ENCODE data around the gene ADGRG7. TPM values are rescaled to one million over a fixed set of nuclear protein-coding genes. Genes with fewer than 3 reads are reported as not detected.
"Not testable (repeated sequence)": the region's sequence is repeated elsewhere in the genome, so short reads cannot be mapped to it uniquely, and the experiment has no call there.

ADGRG7 gene
- total RNA-seq, 2 experiments from 2014 or later, result not detected

DNA sequence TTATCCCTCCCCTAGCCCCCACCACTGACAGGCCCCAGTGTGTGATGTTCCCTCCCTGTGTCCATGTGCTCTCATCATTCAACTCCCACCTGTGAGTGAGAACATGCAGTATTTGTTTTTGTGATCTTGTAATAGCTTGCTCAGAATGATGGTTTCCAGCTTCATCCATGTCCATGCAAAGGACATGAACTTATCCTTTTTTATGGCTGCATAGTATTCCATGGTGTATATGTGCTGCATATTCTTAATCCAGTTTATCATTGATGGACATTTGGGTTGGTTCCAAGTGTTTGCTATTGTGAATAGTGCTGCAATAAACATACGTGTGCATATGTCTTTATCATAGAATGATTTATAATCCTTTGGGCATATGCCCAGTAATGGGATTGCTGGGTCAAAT lies 57.9 kb downstream of the ADGRG7 start:
- DNase-seq, POLR2A ChIA-PET: not testable (repeated sequence)

DNA sequence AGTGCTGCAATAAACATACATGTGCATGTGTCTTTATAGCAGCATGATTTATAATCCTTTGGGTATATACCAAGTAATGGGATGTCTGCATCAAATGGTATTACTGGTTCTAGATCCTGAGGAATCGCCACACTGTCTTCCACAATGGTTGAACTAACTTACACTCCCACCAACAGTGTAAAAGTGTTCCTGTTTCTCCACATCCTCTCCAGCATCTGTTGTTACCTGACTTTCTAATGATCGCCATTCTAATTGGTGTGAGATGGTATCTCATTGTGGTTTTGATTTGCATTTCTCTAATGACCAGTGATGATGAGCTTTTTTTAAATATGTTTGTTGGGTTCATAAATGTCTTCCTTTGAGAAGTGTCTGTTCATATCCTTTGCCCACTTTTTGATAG lies 61.6 kb downstream of the ADGRG7 start:
- H3K4me1 Mint-ChIP-seq; H3K4me3 Mint-ChIP-seq; DNase-seq; H3K36me3 Mint-ChIP-seq (ENCODE audit: low read depth); H3K27ac Mint-ChIP-seq; CTCF ChIA-PET; POLR2A ChIA-PET: not testable (repeated sequence)
- Mint-ChIP-seq H3K9me3 (peaks cover 18% of the 10 kb centered on the region), H3K27me3 (peaks cover 19% of the 10 kb centered on the region)

More for the DNA sequence above, 57.9 kb downstream of the ADGRG7 start:
- CTCF ChIA-PET; H3K4me3 Mint-ChIP-seq; H3K27ac Mint-ChIP-seq; H3K36me3 Mint-ChIP-seq (ENCODE audit: low read depth): not testable (repeated sequence)
- peaks cover 10% of the 10 kb centered on the region for H3K27me3 Mint-ChIP-seq
- peaks cover 19% of the 10 kb centered on the region for H3K4me1 Mint-ChIP-seq
- H3K9me3 Mint-ChIP-seq, result peaks cover 18% of the 10 kb centered on the region

DNA sequence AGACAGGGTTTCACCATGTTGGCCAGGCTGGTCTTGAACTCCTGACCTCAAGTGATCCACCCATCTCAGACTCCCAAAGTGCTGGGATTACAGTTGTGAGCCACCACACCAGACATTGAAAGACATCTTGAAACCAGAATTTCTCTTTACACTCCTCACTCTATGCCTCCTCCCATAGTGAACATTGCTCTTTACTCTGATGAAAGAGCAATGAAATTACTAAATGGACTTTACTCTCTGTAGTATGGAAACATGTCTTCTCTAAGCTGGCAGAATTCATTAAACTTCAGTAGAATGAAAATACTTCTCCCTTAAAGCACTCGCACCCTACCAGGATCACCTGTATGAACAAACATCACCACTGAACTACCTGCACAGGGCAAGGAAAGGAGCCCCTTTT lies 72.1 kb downstream of the ADGRG7 start:
- no peak for DNase-seq
- Mint-ChIP-seq H3K4me3 (no peak overlapping the region), H3K4me1 (no peaks in the 10 kb centered on the region), H3K27ac (no peak overlapping the region), H3K9me3 (no peaks in the 10 kb centered on the region), H3K36me3 (ENCODE audit: low read depth) (no peaks in the 10 kb centered on the region), H3K27me3 (peaks cover 3% of the 10 kb centered on the region)
- POLR2A ChIA-PET, result no interaction called here
- CTCF ChIA-PET, result no interaction called here

DNA sequence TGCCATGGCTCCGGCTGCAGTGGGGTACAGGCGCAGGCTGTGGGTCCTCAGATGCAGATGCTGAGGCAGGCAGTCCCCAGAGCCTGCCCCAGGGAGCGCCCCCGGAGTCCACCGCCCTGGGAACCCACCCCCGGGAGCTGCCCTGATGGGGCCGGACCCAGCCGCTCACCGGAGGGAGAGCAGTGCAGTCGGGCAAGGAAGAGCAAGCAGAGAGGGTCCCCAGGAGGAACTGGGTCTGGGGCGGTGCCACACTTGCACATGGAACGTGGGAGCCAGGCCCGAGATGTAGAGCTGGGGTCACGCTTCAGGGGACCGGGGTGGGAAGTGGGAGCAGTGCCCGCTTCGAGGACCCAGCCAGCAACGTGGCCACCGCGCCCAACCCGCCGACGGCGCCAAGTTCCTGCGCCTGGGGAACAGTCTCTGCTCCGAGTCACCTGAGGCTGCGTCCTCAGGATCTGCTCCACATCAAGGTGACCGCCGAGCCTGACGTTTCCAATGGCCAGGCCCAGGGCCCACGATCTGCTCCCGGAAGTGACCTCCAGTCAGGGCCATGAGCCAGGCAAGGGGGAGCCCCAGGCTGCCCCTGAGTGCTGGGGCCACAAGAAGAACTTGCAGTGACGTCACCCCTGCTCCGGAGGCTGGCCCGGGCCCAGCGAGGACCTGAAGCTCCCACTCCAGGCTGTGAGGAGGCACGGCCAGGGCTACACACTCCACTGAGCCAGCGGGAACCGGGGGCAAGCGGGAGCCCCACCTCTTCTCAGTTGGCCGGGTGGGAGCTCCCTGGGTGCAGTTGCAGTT lies 72.9 kb downstream of the ADGRG7 start:
- no peak overlapping the region for H3K4me3 Mint-ChIP-seq
- no peaks in the 10 kb centered on the region for H3K4me1 Mint-ChIP-seq
- no peak for DNase-seq
- H3K27me3 Mint-ChIP-seq, result peaks cover 4% of the 10 kb centered on the region
- H3K9me3 Mint-ChIP-seq, result no peaks in the 10 kb centered on the region
- CTCF ChIA-PET, result no interaction called here
- POLR2A ChIA-PET, result interaction anchor here (0.6 kb wide), 1 partner anchor 132 kb away, joined by 4 read pairs; no protein-coding TSS in a partner anchor
- H3K27ac Mint-ChIP-seq, result no peak overlapping the region
- no peaks in the 10 kb centered on the region for H3K36me3 Mint-ChIP-seq (ENCODE audit: low read depth)

DNA sequence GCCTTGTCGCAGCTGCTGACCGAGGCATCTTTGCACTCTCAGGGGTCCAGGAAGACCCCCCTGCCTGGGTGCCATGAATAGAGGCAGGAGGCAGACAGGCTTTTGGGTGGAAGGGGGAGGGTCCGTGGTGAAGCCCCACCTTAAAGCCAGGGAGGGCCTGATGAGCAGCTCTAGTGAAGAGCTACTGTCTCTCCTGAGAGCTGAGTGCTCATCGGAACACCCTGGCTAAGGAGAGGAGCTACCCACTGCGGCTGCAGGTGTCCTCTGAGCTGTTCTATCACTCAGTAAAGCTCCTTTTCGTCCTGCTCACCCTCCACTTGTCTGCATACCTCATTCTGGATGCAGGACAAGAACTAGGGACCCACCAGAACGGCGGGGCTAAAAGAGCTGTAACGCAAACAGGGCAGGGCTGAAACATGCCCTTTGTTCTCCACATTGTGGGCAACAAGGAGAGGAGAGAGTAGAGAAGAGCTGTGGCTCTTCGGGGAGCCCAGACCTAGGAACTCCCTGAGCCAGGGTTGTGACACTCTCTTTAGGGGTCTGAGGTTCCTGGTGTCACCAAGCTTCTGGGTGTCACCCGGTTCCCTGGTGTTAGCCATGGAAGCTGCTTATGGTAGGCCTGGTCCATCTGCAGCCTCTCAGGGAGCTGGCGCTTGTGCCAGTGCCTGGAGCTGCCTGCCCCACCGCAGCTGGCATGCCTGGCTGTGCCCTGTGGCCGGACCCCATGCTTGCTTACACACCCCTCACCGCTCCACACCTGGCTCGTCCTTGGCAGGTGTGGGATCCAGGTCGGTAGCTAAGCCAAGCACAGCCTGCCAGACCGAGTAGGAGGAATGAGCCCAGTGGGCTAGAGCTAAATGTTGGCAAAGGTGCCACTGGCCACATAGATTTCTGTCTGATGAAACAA lies 73.7 kb downstream of the ADGRG7 start:
- ChIA-PET POLR2A (interaction anchor here (0.9 kb wide), 1 partner anchor 24 kb away, joined by 3 read pairs; no protein-coding TSS in a partner anchor), CTCF (interaction anchor here (0.5 kb wide), 1 partner anchor 8 kb away, joined by 3 read pairs; no protein-coding TSS in a partner anchor)
- Mint-ChIP-seq H3K4me1 (no peaks in the 10 kb centered on the region), H3K9me3 (no peaks in the 10 kb centered on the region), H3K36me3 (ENCODE audit: low read depth) (no peaks in the 10 kb centered on the region), H3K27ac (no peak overlapping the region), H3K4me3 (no peak overlapping the region), H3K27me3 (peaks cover 2% of the 10 kb centered on the region)
- DNase-seq, result no peak

DNA sequence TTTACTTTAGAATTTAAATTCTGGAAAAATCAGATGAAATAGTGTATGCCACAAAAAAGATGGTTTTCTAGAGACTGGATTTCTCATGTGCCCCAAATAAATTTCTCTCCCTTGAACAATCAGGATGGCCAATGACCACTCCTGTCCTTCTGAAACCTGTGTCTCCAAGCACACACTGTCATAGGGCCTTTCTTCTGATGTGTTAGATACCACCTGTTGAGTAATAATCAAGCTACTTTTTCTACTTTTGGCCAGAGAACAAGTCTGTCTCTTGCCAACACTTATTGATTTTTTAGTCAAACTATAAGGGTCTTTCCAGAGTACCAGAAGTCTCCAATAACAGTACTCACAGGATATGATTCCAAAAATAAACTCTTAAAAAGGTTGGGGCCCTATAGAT lies 83.8 kb downstream of the ADGRG7 start:
- Mint-ChIP-seq H3K9me3 (no peaks in the 10 kb centered on the region), H3K4me3 (no peak overlapping the region), H3K4me1 (no peaks in the 10 kb centered on the region), H3K27ac (no peak overlapping the region), H3K36me3 (ENCODE audit: low read depth) (no peaks in the 10 kb centered on the region), H3K27me3 (peaks cover 17% of the 10 kb centered on the region)
- DNase-seq, result no peak
- POLR2A ChIA-PET, result no interaction called here
- CTCF ChIA-PET, result interaction anchor here (0.9 kb wide), 1 partner anchor 17 kb away, joined by 4 read pairs; no protein-coding TSS in a partner anchor

DNA sequence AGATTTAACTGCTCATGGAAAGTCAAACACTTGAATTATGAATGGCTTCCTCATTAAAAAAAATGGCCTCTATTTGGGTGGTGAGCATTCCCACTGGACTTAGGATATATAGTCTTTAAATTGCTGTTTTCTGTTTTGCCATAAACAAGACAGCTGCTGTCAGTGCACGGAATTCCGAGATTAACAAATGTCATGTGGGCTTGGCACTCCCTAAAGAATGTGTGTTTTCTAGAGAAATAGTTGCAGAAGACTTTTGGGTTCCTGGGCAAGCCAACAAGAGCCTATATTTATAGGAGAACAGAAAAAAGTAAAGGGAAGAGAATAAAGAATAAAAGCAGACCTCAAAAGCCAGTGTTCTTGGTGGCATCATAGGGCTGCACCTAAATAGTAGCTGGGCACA lies 86.3 kb downstream of the ADGRG7 start:
- Mint-ChIP-seq H3K4me3 (no peak overlapping the region), H3K4me1 (no peaks in the 10 kb centered on the region), H3K9me3 (no peaks in the 10 kb centered on the region), H3K36me3 (ENCODE audit: low read depth) (no peaks in the 10 kb centered on the region), H3K27me3 (peaks cover 28% of the 10 kb centered on the region), H3K27ac (no peak overlapping the region)
- CTCF ChIA-PET, result no interaction called here
- POLR2A ChIA-PET, result no interaction called here
- no peak for DNase-seq

DNA sequence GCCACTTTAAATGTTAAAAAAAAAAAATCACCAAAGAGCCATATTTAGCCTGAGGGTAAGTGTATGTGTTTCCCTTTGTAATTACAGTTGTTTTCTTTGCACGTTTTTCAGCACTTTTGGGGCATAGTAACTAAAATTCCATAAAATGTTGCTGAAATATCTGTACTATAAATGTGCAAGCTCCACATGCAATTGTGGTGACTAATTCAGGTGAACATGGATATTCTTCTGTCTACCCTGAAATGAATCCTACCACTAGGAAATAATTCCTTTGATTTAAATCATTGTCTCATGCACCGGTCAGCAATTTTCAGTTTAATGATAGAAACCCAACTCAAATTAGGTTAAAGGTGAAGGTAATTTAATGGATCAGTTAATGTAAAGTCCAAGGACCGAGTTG lies 86.8 kb downstream of the ADGRG7 start:
- ChIA-PET CTCF (no interaction called here), POLR2A (no interaction called here)
- Mint-ChIP-seq H3K4me3 (no peak overlapping the region), H3K36me3 (ENCODE audit: low read depth) (no peaks in the 10 kb centered on the region), H3K27ac (no peak overlapping the region), H3K27me3 (peaks cover 28% of the 10 kb centered on the region), H3K4me1 (no peaks in the 10 kb centered on the region), H3K9me3 (no peaks in the 10 kb centered on the region)
- no peak for DNase-seq

DNA sequence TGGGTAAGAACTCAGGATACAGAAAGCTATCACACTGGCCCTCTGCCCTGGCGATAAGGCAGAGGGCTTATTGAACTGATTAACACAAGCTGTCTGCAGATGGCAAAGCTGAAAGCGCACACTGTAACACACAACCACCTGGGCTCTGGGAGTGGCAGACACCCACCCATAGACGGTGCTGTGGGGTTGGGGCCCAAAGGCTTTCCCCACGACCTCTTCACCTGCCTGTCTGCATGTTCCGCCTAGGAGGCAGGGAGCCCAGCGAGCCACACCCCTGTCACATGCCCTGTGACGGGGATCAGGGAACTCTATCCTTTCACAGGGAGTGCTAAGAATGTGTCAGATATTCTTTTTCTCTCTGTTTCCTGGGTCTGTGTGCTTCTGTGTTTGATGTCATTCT lies 87.8 kb downstream of the ADGRG7 start:
- POLR2A ChIA-PET, result no interaction called here
- H3K9me3 Mint-ChIP-seq, result no peaks in the 10 kb centered on the region
- H3K27ac Mint-ChIP-seq, result no peak overlapping the region
- no peaks in the 10 kb centered on the region for H3K36me3 Mint-ChIP-seq (ENCODE audit: low read depth)
- H3K4me3 Mint-ChIP-seq, result no peak overlapping the region
- CTCF ChIA-PET, result no interaction called here
- no peak for DNase-seq
- H3K27me3 Mint-ChIP-seq, result peaks cover 29% of the 10 kb centered on the region
- no peaks in the 10 kb centered on the region for H3K4me1 Mint-ChIP-seq

DNA sequence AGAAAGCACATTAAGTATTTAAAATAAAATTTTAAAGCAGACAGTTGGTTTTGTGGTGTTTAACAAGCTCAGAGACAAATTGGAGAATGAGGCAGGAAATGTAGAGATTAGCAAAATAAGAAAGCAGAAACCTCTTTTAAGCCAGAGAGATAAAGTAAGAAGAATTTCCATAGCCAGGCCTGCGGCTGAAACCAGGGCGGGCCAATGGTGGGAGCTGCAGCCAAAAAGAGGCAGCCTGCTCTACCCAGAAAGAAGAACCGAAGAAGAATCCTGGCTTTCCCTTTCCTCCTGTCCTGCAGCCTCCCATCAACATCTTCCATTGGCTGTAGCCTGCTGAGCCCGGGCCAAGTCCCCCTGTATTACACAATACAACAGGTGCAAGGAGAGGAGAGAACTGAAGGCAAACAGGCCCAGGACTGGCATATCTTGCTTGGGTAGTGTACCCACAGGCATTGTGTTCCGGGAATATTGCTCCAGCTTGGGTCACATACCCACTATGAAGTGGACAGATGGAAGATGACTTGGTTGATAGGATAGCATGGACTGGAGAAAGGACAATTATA lies 88.4 kb downstream of the ADGRG7 start:
- Mint-ChIP-seq H3K36me3 (ENCODE audit: low read depth) (no peaks in the 10 kb centered on the region), H3K27me3 (peaks cover 26% of the 10 kb centered on the region), H3K27ac (no peak overlapping the region), H3K4me3 (no peak overlapping the region), H3K4me1 (no peaks in the 10 kb centered on the region), H3K9me3 (no peaks in the 10 kb centered on the region)
- ChIA-PET POLR2A (no interaction called here), CTCF (no interaction called here)
- no peak for DNase-seq

DNA sequence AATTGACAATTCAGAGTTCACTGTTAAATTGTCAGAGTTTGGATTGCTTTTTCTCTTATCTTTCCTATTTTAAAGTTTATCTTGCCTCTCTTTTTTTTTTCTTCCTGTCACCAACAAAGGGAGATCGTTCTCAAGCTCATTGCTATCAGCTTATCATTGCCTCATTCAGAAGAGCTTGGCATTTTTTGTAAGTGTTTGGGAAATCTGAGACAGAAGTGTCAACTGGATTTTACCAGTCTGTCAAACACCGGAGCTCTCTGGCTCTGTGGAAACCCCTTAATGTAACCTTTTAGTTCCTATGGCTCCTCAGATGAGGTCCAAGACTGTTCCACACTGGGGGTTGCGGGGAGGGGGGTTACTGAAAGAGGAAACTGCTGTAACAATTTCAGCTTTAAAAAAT lies 89.3 kb downstream of the ADGRG7 start:
- no peak overlapping the region for H3K27ac Mint-ChIP-seq
- H3K36me3 Mint-ChIP-seq (ENCODE audit: low read depth), result no peaks in the 10 kb centered on the region
- H3K27me3 Mint-ChIP-seq, result peaks cover 28% of the 10 kb centered on the region
- no peaks in the 10 kb centered on the region for H3K4me1 Mint-ChIP-seq
- CTCF ChIA-PET, result interaction anchor here (0.6 kb wide), 1 partner anchor 12 kb away, joined by 3 read pairs; no protein-coding TSS in a partner anchor
- no peaks in the 10 kb centered on the region for H3K9me3 Mint-ChIP-seq
- no peak overlapping the region for H3K4me3 Mint-ChIP-seq
- no peak for DNase-seq
- POLR2A ChIA-PET, result interaction anchor here (1.1 kb wide), 1 partner anchor 12 kb away, joined by 3 read pairs; no protein-coding TSS in a partner anchor

DNA sequence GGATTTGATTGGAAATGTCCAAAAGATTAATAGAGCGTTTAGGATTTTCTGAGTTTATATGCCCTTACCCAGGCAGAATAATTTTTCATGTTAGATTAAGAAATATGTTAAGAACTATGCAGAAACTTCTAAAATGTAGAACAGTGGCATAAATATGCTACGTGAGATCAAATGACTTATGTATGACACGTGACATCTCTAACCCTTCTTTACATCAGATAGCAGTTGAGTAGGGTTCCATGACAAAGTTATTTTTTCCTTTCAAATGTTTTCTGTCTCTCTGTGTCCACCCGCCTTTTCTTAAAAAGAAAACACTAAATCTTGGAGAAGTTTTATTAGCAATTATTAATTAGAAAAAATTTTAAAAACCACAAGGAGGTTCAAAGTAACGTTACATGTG lies 91.3 kb downstream of the ADGRG7 start:
- Mint-ChIP-seq H3K27ac (no peak overlapping the region), H3K4me3 (no peak overlapping the region), H3K27me3 (peaks cover 24% of the 10 kb centered on the region), H3K36me3 (ENCODE audit: low read depth) (no peaks in the 10 kb centered on the region), H3K9me3 (no peaks in the 10 kb centered on the region), H3K4me1 (no peaks in the 10 kb centered on the region)
- DNase-seq, result no peak
- POLR2A ChIA-PET, result no interaction called here
- CTCF ChIA-PET, result no interaction called here
